GM21447 (cell line): ENCODE results near the gene PIGB.
"Not testable (repeated sequence)": the region's sequence is repeated elsewhere in the genome, so short reads cannot be mapped to it uniquely, and the experiment has no call there.

Experiments
- ATAC-seq: cut with Tn5 transposase; IDR thresholded peaks from one replicate; pipeline ENCODE4 v1.9.1; 2021; ENCODE audit not compliant: unreplicated experiment

PIGB gene

GRCh38 chr15:55318588-55319494, at the start of gene PIGB, which contains the start of gene PIGBOS1:
Gene PIGB, plus strand, starts transcription at chr15:55319222. Its CDS starts 29 bp downstream, at chr15:55319251.
Gene PIGBOS1, minus strand, starts transcription at chr15:55319123. Its CDS starts 1,331 bp downstream, at chr15:55317792.
- peak; percentile 89 for ATAC-seq

GRCh38 chr15:55270291-55270690, 48.7 kb upstream of the PIGB start:
- no peak for ATAC-seq

- ATAC-seq = no peak
Measured at GRCh38 chr15:55276324-55276723, 42.7 kb upstream of the PIGB start.

- peak; percentile 49 for ATAC-seq
Measured at GRCh38 chr15:55277116-55277564, 41.9 kb upstream of the PIGB start.

GRCh38 chr15:55277715-55278114, 41.3 kb upstream of the PIGB start:
- no peak for ATAC-seq

GRCh38 chr15:55279100-55279745, 39.8 kb upstream of the PIGB start:
- no peak for ATAC-seq

- ATAC-seq = peak; percentile 75
Measured at GRCh38 chr15:55279746-55280351, 39.2 kb upstream of the PIGB start.

- ATAC-seq = not testable (repeated sequence)
Measured at GRCh38 chr15:55280589-55280988, 38.4 kb upstream of the PIGB start.

- ATAC-seq = no peak
Measured at GRCh38 chr15:55281517-55282228, 37.3 kb upstream of the PIGB start.

GRCh38 chr15:55282284-55282833, 36.7 kb upstream of the PIGB start:
- no peak for ATAC-seq

- ATAC-seq = no peak
Measured at GRCh38 chr15:55283379-55284147, 35.5 kb upstream of the PIGB start.

GRCh38 chr15:55284426-55284825, 34.6 kb upstream of the PIGB start:
- no peak for ATAC-seq

- ATAC-seq = not testable (repeated sequence)
Measured at GRCh38 chr15:55286442-55287189, 32.4 kb upstream of the PIGB start.

- no peak for ATAC-seq
Measured at GRCh38 chr15:55288006-55288717, 30.9 kb upstream of the PIGB start.

- ATAC-seq = peak; percentile 30
Measured at GRCh38 chr15:55289011-55289745, 29.8 kb upstream of the PIGB start.

- peak; percentile 64 for ATAC-seq
Measured at GRCh38 chr15:55289746-55290527, 29.1 kb upstream of the PIGB start, which contains the start of gene RAB27A. Gene RAB27A, minus strand, starts transcription at chr15:55289813. Its CDS starts 54,879 bp downstream, at chr15:55234934.

- peak; percentile 73 for ATAC-seq
Measured at GRCh38 chr15:55290528-55291057, 28.4 kb upstream of the PIGB start.
